Ovary (tissue), 9 donors: Measurements from ENCODE around the gene HUNK. TPM values are rescaled to one million over a fixed set of nuclear protein-coding genes. Genes with fewer than 3 reads are reported as not detected.
A peak's percentile ranks its signal among the peaks of the same experiment; 100 is the strongest.
"Not testable (repeated sequence)": the region's sequence is repeated elsewhere in the genome, so short reads cannot be mapped to it uniquely, and the experiment has no call there.

ENCODE experiments used
- DNase-seq, 5 donors: peaks; one replicate each; pipeline ENCODE4 v3.0.0-alpha.2; 2019 to 2020
- H3K27ac ChIP-seq, 2 donors: fragments of 200-600 bp; one replicate each; pipeline versions ENCODE4 v1.5.1 to v1.8.0; 2019 to 2022
- H3K27me3 ChIP-seq: fragments of 200-600 bp; one replicate; pipeline ENCODE4 v1.8.0; 2022
- H3K36me3 ChIP-seq: fragments of 200-600 bp; sonication (generic); one replicate; pipeline ENCODE4 v1.5.1; 2019
- H3K4me1 ChIP-seq: one replicate; pipeline ENCODE4 v1.8.1; 2013; ENCODE audit warnings: mild to moderate bottlenecking, moderate library complexity; ENCODE audit not compliant: insufficient read depth
- H3K4me3 ChIP-seq: fragments of 200-600 bp; sonication (generic); one replicate; pipeline ENCODE4 v1.5.1; 2017
- H3K9me3 ChIP-seq, 2 donors: fragments of 200-600 bp in 1 of 2; sonication (generic) in 1 of 2; one replicate each; pipeline versions ENCODE4 v1.5.1 to v1.8.1; 2013 to 2019; ENCODE audit warnings: mild to moderate bottlenecking in 1 of 2, moderate library complexity in 1 of 2
- CTCF ChIP-seq, 3 donors: fragments of 450-650 bp in 2 of 3; fragments of 200-600 bp in 1 of 3; IDR thresholded peaks; one replicate each; pipeline versions ENCODE4 v1.5.1 to v1.8.0; 2016 to 2022; ENCODE audit warnings: antibody characterized with exemption in 3 of 3, mild to moderate bottlenecking in 1 of 3
- EP300 ChIP-seq: sonication (generic); formaldehyde crosslinking; IDR thresholded peaks from one replicate; pipeline ENCODE4 v1.6.1; 2017; ENCODE audit warnings: antibody characterized with exemption
- POLR2A ChIP-seq: fragments of 450-650 bp; IDR thresholded peaks from one replicate; pipeline ENCODE4 v1.6.1; 2017; ENCODE audit warnings: antibody characterized with exemption, mild to moderate bottlenecking, moderate library complexity
- WGBS, 3 donors: extraction: QIAGEN DNeasy Blood & Tissue Kit in 1 of 3; methylation state at CpG; one replicate each; pipeline versions ENCODE4 v1.1.5 to v1.1.7; 2013 to 2017; 5-methylcytosine and 5-hydroxymethylcytosine counted together
- intact Hi-C, 4 donors: fragments of 100-400 bp; cut with DNase I; formaldehyde crosslinking; loops; one replicate each; pipeline versions ENCODE4 v1.11.0 to v1.15.1; 2022 to 2023
- polyA plus RNA-seq, 2 donors: library from polyadenylated mRNA; stranded (reverse); fragments of 200-250 nt in 1 of 2; fragments of 350-450 nt in 1 of 2; fragmentation: Illumina TruSeq in 1 of 2; extraction: RNeasy Lipid Tissue Mini Kit (QIAGEN cat#74804) in 1 of 2; gene quantifications; one replicate each; pipeline ENCODE4 v1.2.3, GENCODE V29; 2013 to 2014
- total RNA-seq, 7 donors: library from RNA; depleted of rRNA in 2 of 7; stranded (reverse); fragments of >200 nt in 2 of 7; fragmentation: NEBNext Ultra II Directional in 3 of 7; extraction: Animal tissue kit (Norgen Biotek cat#: 25700) in 3 of 7; gene quantifications; one replicate each; pipeline versions ENCODE4 v1.1.0 to v1.2.4, GENCODE V29; 2016 to 2023
- donor health status: DM: no; HTN: no; CAD: no; lungs with moderate emphysema.
- donor health status: DM: no; HTN: no; CAD: no.
- donor health status: Bipolar disorder and iron deficiency.
- donor health status: DM: yes; HTN: yes; CAD: no.
- donor health status: DM: no; HTN: no; CAD: no.
- donor health status: DM: yes; HTN: yes; CAD: no.

The HUNK gene
- total and polyA plus RNA-seq, 9 donors: under 0.01 to 4.9 (median 1.6) TPM

GRCh38 chr21:31857096-31857495 lies 15.7 kb upstream of the HUNK start:
- WGBS, 3 donors: 65 to 72% (median 70%) methylated on average over 7 of the region's 7 CpGs
- no peak overlapping the region for H3K4me3 ChIP-seq
- no peak for DNase-seq
- H3K9me3 ChIP-seq: no peaks in the 10 kb centered on the region
- no peaks in the 10 kb centered on the region for H3K27me3 ChIP-seq
- no peak for TF ChIP-seq EP300
- no peak for TF ChIP-seq CTCF (IDR thresholded peaks at IDR 0.05)
- TF ChIP-seq POLR2A: no peak
- intact Hi-C loops: no loop called here
- no peaks in the 10 kb centered on the region for H3K36me3 ChIP-seq
- no peak overlapping the region for H3K27ac ChIP-seq
- no peaks in the 10 kb centered on the region for H3K4me1 ChIP-seq

- H3K27ac ChIP-seq, H3K36me3 ChIP-seq, H3K27me3 ChIP-seq, H3K4me1 ChIP-seq, H3K9me3 ChIP-seq, intact Hi-C loops, H3K4me3 ChIP-seq, DNase-seq: not testable (repeated sequence)
- 81 to 94% (median 88%) methylated on average over 7 of the region's 7 CpGs for WGBS, 3 donors
Measured at GRCh38 chr21:31857631-31858030, 15.2 kb upstream of the HUNK start.

GRCh38 chr21:31860851-31861250 lies 12.0 kb upstream of the HUNK start:
- H3K36me3 ChIP-seq: no peaks in the 10 kb centered on the region
- intact Hi-C loops: loop anchor here in 2 of 4 donors (5.0 to 10.0 kb wide), 2 partner anchors 394 to 396 kb away; no protein-coding TSS in a partner anchor
- H3K27me3 ChIP-seq: no peaks in the 10 kb centered on the region
- H3K9me3 ChIP-seq: no peaks in the 10 kb centered on the region
- H3K27ac ChIP-seq: no peak overlapping the region
- H3K4me3 ChIP-seq: no peak overlapping the region
- DNase-seq: no peak
- 91 to 100% (median 93%) methylated on average over 3 of the region's 3 CpGs for WGBS, 3 donors
- H3K4me1 ChIP-seq: no peaks in the 10 kb centered on the region
- no peak for TF ChIP-seq EP300
- TF ChIP-seq POLR2A: no peak
- TF ChIP-seq CTCF (IDR thresholded peaks at IDR 0.05): no peak

GRCh38 chr21:31862078-31862477 lies 10.7 kb upstream of the HUNK start:
- Histone ChIP-seq H3K36me3 (no peaks in the 10 kb centered on the region), H3K4me3 (no peak overlapping the region), H3K27ac (no peak overlapping the region), H3K9me3 (no peaks in the 10 kb centered on the region), H3K27me3 (no peaks in the 10 kb centered on the region), H3K4me1 (peaks cover 2% of the 10 kb centered on the region)
- DNase-seq: no peak
- intact Hi-C loops: loop anchor here in 2 of 4 donors (5.0 to 10.0 kb wide), 2 partner anchors 393 to 395 kb away; no protein-coding TSS in a partner anchor
- 77 to 88% (median 80%) methylated on average over 7 of the region's 7 CpGs for WGBS, 3 donors
- TF ChIP-seq POLR2A: no peak
- TF ChIP-seq CTCF (IDR thresholded peaks at IDR 0.05): no peak
- no peak for TF ChIP-seq EP300

- no peak overlapping the region for H3K27ac ChIP-seq
- no peak overlapping the region for H3K4me3 ChIP-seq
- TF ChIP-seq POLR2A (no peak), EP300 (no peak), CTCF (IDR thresholded peaks at IDR 0.05) (no peak)
- intact Hi-C loops: loop anchor here in 3 of 4 donors (5.0 to 10.0 kb wide), 2 partner anchors 389 to 392 kb away; no protein-coding TSS in a partner anchor
- peak in 1 of 5 donors; percentile 47 for DNase-seq
- WGBS, 3 donors: 59 to 65% (median 61%) methylated on average over 11 of the region's 11 CpGs
- H3K9me3 ChIP-seq: no peaks in the 10 kb centered on the region
- peaks cover 2% of the 10 kb centered on the region for H3K4me1 ChIP-seq
- H3K36me3 ChIP-seq: no peaks in the 10 kb centered on the region
- H3K27me3 ChIP-seq: no peaks in the 10 kb centered on the region
Measured at GRCh38 chr21:31865429-31865970, 7.3 kb upstream of the HUNK start.
